Mesodermal cell (in vitro differentiated cells): Measurements from ENCODE around the gene CRYBG2.
"Not testable (repeated sequence)": the region's sequence is repeated elsewhere in the genome, so short reads cannot be mapped to it uniquely, and the experiment has no call there.

Experiments
- H3K27ac ChIP-seq: 2 replicates; pipeline ENCODE4 v1.7.0; 2013; ENCODE audit warnings: mild to moderate bottlenecking, low read depth, low read length, moderate library complexity; ENCODE audit not compliant: severe bottlenecking
- H3K36me3 ChIP-seq: 2 replicates; pipeline ENCODE4 v1.7.1; 2013; ENCODE audit warnings: mild to moderate bottlenecking, low read length, moderate library complexity; ENCODE audit not compliant: control insufficient read depth, insufficient read depth
- H3K4me1 ChIP-seq: one replicate; pipeline ENCODE4 v1.7.1; 2013; ENCODE audit warnings: mild to moderate bottlenecking, low read length; ENCODE audit not compliant: insufficient read depth, control insufficient read depth, poor library complexity, severe bottlenecking
- H3K4me3 ChIP-seq: 2 replicates; pipeline ENCODE4 v1.7.0; 2013; ENCODE audit warnings: low read length, control low read depth, mild to moderate bottlenecking; ENCODE audit not compliant: insufficient read depth, poor library complexity, severe bottlenecking; ENCODE audit errors: extremely low read depth
- H3K9me3 ChIP-seq: 2 replicates; pipeline ENCODE4 v1.7.1; 2013; ENCODE audit warnings: mild to moderate bottlenecking, low read length, moderate library complexity; ENCODE audit not compliant: control insufficient read depth
- WGBS, 2 experiments: methylation state at CpG; one replicate each; pipeline ENCODE4 v1.1.5; 2013; ENCODE audit warnings: missing lambda C conversion rate in 2 of 2; ENCODE audit not compliant: insufficient coverage in 2 of 2; 5-methylcytosine and 5-hydroxymethylcytosine counted together

CRYBG2 gene

DNA sequence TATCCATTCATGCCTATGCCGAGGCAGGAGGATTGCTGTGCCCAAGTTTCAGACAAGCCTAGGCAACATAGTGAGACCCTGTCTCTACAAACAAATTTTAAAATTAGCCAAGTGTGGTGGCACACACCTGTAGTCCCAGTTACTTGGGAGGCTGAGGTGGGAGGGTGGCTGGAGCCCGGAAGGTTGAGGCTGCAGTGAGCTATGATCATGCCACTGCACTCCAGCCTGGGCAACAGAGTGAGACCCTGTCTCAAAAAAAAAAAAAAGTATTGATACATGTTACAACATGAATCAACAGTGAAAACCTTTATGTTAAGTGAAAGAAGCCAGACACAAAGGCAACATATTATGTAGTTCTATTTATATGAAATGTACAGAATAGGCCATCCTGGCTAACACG lies 31.1 kb upstream of the CRYBG2 start:
- not testable (repeated sequence) for H3K36me3 ChIP-seq, H3K9me3 ChIP-seq, H3K4me1 ChIP-seq, H3K27ac ChIP-seq, H3K4me3 ChIP-seq
- 100% methylated on average over 1 of the region's 3 CpGs; no CpG with 5 or more reads in 1 of the 2 experiments for WGBS, 2 experiments

DNA sequence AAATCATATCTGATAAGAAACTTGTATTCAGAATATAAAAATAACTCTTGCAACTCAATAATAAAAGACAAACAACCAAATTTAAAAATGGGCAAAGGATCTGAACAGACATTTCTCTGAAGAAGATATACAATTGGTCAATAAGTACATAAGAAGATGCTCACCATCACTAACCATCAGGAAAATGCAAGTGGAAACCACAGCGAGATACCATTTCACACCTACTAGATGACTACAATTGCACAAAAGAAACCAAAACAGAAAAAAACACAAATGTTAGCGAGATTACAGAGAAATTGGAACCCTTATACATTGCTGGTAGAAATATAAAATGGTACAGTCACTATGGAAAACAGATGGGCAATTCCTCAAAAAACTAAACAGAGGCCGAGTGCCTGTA lies 30.1 kb upstream of the CRYBG2 start:
- H3K36me3 ChIP-seq, result no peaks in the 10 kb centered on the region
- H3K4me1 ChIP-seq, result no peaks in the 10 kb centered on the region
- no peak overlapping the region for H3K4me3 ChIP-seq
- H3K27ac ChIP-seq, result no peak overlapping the region
- H3K9me3 ChIP-seq, result no peaks in the 10 kb centered on the region
- 76 to 82% methylated on average over 1 to 2 of the region's 3 CpGs for WGBS, 2 experiments

DNA sequence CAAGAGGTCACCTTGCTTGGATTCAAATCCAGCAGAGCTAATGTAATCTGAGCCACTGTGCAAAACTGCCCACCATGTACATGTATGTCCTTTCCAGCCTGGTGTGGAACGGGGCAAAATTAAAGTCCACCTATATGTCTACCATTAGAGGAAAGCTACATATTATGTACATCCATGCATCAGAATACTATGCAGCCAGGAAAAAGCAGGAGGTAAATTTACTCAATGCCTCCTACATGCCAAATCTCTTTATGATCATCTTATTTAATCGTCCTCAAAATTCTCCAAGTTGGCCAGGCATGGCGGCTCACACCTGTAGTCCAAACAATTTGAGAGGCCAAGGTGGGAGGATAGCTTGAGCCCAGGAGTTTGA lies 24.9 kb upstream of the CRYBG2 start:
- no peak overlapping the region for H3K4me3 ChIP-seq
- no peaks in the 10 kb centered on the region for H3K9me3 ChIP-seq
- no peak overlapping the region for H3K27ac ChIP-seq
- H3K4me1 ChIP-seq, result peaks cover 32% of the 10 kb centered on the region
- no peaks in the 10 kb centered on the region for H3K36me3 ChIP-seq
- 78 to 100% methylated on average over 1 to 2 of the region's 3 CpGs for WGBS, 2 experiments

DNA sequence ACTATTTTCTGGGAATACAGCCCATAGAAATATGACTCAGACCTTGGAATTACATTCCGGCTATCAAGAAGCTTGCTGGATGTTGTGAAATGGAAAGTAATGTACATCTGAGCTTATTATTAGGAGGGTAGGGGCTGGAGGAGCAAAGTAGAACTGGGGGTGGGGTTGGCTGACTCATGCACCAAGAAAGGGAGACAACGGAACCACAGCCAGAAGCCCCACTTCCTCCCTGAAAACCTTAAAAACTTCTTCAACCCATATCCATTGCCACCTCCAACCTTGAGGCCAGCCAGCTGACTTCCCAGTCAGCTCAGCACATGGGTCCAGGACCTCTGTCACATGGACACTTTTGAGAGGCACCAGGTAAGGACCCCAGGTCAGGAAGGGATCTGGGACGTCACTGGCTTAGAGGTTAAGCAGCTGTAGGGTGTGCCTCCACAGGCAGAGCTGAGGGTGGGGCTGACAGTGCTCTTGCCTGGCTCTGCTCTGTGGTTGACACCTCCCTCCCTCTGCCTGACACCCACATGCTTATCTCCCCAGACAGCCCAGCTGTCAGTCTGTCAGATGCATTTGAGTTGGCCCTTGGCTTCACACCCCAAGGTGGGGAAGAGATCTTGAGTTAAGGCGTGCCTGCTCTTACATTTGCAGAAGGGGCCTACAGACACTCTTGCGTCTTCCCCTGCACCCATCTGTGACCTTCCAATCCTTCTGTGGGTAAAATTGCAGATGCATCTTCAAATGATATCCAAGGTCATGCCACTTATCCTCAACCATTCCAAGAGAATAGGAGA lies 24.4 kb upstream of the CRYBG2 start:
- H3K36me3 ChIP-seq, result no peaks in the 10 kb centered on the region
- peaks cover 32% of the 10 kb centered on the region for H3K4me1 ChIP-seq
- 54 to 77% methylated on average over 3 to 4 of the region's 5 CpGs for WGBS, 2 experiments
- H3K27ac ChIP-seq, result peak overlapping the region; percentile 29
- H3K4me3 ChIP-seq, result no peak overlapping the region
- H3K9me3 ChIP-seq, result no peaks in the 10 kb centered on the region

DNA sequence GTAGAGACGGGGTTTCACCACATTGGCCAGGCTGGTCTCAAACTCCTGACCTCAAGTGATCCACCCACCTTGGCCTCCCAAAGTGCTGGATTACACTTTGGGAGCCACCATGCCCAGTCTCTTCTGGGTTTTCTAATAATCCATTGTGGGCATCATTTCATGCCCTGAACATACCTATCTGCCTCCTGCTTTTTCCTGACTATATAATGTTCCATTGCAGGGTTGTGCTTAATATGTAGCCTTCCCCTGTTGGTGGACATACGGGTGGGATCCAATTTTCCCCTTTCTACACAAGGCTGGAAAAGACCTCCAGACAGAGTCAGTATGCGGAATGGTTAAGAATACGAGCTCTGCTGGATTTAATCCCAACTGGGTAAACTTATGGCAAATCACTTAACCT lies 22.1 kb upstream of the CRYBG2 start:
- H3K27ac ChIP-seq, result no peak overlapping the region
- H3K4me3 ChIP-seq, result no peak overlapping the region
- peaks cover 32% of the 10 kb centered on the region for H3K4me1 ChIP-seq
- H3K9me3 ChIP-seq, result no peaks in the 10 kb centered on the region
- no peaks in the 10 kb centered on the region for H3K36me3 ChIP-seq
- 90 to 98% methylated on average over 3 to 4 of the region's 4 CpGs for WGBS, 2 experiments

DNA sequence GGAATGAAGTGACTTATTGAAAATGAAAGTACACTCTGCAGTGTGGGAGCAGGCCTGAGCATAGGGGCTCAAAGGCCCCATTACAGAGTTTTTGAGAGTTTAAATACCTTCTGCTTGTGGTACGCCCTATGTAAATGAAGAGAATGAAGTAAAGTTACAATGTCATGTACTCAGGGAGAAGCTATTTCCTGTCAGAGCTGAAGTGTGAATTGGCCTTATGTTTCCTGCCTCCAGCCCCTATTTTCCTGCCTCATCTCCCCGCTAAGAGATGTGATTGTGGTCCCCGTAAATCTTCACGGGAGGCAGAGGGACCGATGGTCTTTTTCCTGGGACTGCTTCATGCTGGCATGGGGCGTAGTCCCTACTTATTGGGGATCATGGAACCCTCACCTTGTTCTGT lies 21.2 kb upstream of the CRYBG2 start:
- 72 to 88% methylated on average over 2 to 6 of the region's 6 CpGs for WGBS, 2 experiments
- H3K9me3 ChIP-seq, result no peaks in the 10 kb centered on the region

DNA sequence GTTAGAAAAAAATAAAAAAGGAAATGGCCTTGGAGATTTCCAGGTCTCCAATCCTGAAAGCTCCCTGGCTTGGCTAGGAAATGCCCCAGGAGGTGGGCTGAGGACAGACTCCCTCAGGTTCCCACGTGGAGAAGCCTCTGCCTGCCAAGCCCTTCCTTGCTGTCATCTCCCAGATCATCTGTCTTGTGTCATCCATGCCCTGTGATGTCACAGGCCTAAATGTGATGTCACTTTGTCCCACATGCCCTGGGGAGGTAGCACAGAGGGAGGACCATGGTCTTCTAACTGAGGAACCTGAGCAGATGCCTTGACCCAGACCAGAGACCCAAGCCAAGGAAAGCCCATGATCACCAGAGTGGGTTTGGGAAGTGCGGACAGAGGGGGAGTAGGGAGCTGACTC lies 20.4 kb upstream of the CRYBG2 start:
- not testable (repeated sequence) for H3K9me3 ChIP-seq, H3K27ac ChIP-seq, H3K4me3 ChIP-seq, H3K36me3 ChIP-seq
- 29 to 54% methylated on average over 1 to 2 of the region's 2 CpGs for whole genome bisulfite sequencing, 2 experiments
- peaks cover 32% of the 10 kb centered on the region for H3K4me1 ChIP-seq

More for the DNA sequence above, 21.2 kb upstream of the CRYBG2 start:
- no peak overlapping the region for H3K4me3 ChIP-seq
- no peaks in the 10 kb centered on the region for H3K36me3 ChIP-seq
- no peak overlapping the region for H3K27ac ChIP-seq
- peaks cover 32% of the 10 kb centered on the region for H3K4me1 ChIP-seq

DNA sequence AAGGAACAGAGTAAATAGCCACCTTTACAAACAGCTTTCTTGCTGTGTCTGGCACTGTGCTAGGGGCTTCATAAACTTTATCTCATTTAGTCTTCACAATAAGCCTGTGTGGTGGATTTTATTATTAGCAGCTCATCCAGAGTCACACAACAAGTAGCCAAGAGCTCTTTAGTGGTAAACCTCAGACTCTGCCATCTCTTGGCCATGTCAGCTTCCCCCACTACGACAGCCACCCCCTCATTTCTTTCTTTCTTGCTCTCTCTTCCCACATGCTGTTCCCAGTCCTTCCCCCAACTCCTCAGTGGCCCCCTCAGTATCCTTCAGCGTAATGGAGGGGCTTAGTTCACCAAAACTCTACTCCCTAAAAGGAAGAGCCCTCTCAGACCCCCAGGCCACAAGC lies 19.9 kb upstream of the CRYBG2 start:
- WGBS, 2 experiments, result 50 to 100% methylated on average over 1 to 2 of the region's 2 CpGs
- Histone ChIP-seq H3K27ac (no peak overlapping the region), H3K36me3 (no peaks in the 10 kb centered on the region), H3K4me3 (no peak overlapping the region), H3K4me1 (peaks cover 32% of the 10 kb centered on the region), H3K9me3 (no peaks in the 10 kb centered on the region)

DNA sequence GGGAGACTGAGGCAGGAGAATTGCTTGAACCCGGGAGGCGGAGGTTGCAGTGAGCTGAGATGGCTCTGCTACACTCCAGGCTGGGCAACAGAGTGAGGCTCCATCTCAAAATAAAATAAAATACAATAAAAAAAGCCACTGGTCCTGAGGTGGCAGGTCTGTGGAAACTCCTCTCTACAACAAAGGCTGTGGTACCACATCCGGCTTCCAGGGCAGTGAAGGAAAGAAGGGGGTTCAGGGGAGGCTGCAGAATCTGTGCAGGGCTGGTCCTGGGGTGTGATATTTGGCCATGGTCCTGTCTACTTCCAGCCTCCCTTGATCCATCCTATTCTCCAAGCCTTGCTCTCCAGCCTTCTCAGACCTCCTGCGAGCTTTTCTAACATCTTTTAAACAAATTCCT lies 19.4 kb upstream of the CRYBG2 start:
- Histone ChIP-seq H3K4me3 (no peak overlapping the region), H3K4me1 (peaks cover 27% of the 10 kb centered on the region), H3K27ac (no peak overlapping the region), H3K9me3 (no peaks in the 10 kb centered on the region), H3K36me3 (no peaks in the 10 kb centered on the region)
- whole genome bisulfite sequencing, 2 experiments, result 89 to 92% methylated on average over 3 of the region's 4 CpGs

DNA sequence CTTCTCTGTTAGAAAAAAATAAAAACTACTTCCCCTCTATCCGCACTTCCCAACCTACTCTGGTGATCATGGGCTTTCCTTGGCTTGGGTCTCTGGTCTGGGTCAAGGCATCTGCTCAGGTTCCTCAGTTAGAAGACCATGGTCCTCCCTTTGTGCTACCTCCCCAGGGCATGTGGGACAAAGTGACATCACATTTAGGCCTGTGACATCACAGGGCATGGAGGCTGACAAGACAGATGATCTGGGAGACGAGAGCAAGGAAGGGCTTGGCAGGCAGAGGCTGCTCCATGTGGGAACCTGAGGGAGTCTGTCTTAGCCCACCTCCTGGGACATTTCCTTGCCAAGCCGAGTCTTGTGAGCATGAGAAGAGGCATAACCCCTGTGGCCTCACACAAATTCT lies 18.7 kb upstream of the CRYBG2 start, which contains the start of gene ZNF683:
Gene ZNF683, minus strand, starts transcription at position 140 of the 400 bp plus-strand sequence. CDS start 4,179 bp downstream, outside the sequence.
- not testable (repeated sequence) for H3K36me3 ChIP-seq, H3K27ac ChIP-seq, H3K9me3 ChIP-seq, H3K4me3 ChIP-seq
- WGBS, 2 experiments, result 91 to 93% methylated on average over 3 of the region's 3 CpGs
- peaks cover 20% of the 10 kb centered on the region for H3K4me1 ChIP-seq

DNA sequence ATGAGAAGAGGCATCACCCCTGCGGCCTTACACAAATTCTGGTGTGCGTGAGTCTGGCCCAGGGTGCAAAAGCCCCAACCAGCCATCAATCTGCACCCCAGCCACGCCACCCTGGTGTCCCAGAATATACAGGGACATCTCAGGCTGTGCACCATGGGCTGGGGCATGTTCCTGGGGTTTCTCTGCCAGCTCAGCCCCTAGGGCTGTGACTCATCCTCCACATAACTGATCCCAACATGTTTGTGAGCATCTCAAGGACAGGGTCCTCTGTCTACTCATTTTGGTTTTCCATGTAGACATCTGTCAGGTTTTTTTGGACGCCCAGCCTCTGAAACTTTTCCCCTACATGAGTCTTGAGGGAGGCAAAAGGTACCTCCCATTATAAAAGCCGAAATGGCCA lies 18.1 kb upstream of the CRYBG2 start:
- H3K9me3 ChIP-seq, result no peaks in the 10 kb centered on the region
- H3K4me1 ChIP-seq, result peaks cover 17% of the 10 kb centered on the region
- WGBS, 2 experiments, result 91 to 94% methylated on average over 4 to 5 of the region's 5 CpGs
- no peak overlapping the region for H3K27ac ChIP-seq
- H3K36me3 ChIP-seq, result no peaks in the 10 kb centered on the region
- H3K4me3 ChIP-seq, result no peak overlapping the region
